ENCODE results near the gene B4GALT2. TPM values are rescaled to one million over a fixed set of nuclear protein-coding genes. Genes with fewer than 3 reads are reported as not detected.

The B4GALT2 gene
- total and polyA plus RNA-seq, 9 of the 15 experiments (the other 6 are each of a cell fraction or from before 2014, with no cell fraction given): 1.3 to 86.8 (median 43.8) TPM

- no peak; the same call in 1 of the 2 replicates for TF ChIP-seq ETS1 (conservative IDR thresholded peaks at IDR 0.05; ENCODE audit: control insufficient read depth, low read depth, low read length)
- TF ChIP-seq IRF9 (tag; IDR thresholded peaks at IDR 0.05): no peak
- no peak for TF ChIP-seq ARID3A (IDR thresholded peaks at IDR 0.05; ENCODE audit: borderline replicate concordance, low read depth, low read length)
- no peak for TF ChIP-seq ZNF609 (CRISPR knock-in tag; IDR thresholded peaks at IDR 0.05; ENCODE audit: borderline replicate concordance)
- no peak for TF ChIP-seq ZNF316 (IDR thresholded peaks at IDR 0.05)
- peak; percentile 33 for TF ChIP-seq VEZF1 (CRISPR knock-in tag; IDR thresholded peaks at IDR 0.05)
- TF ChIP-seq CBFB (CRISPR knock-in tag; IDR thresholded peaks at IDR 0.05): no peak
- peak; percentile 10; the same call in 1 of the 2 replicates for TF ChIP-seq POLR2G (IDR thresholded peaks at IDR 0.05; ENCODE audit: low read depth, low read length)
- TF ChIP-seq EP400 (IDR thresholded peaks at IDR 0.05): no peak
- TF ChIP-seq PHF8 (IDR thresholded peaks at IDR 0.05; ENCODE audit: borderline replicate concordance, low read length): peak; percentile 34; the same call in 1 of the 2 replicates
- TF ChIP-seq IRF2 (CRISPR knock-in tag; IDR thresholded peaks at IDR 0.05): no peak
- TF ChIP-seq THAP7 (CRISPR knock-in tag; IDR thresholded peaks at IDR 0.05): no peak
- no peak for TF ChIP-seq CBX5 (IDR thresholded peaks at IDR 0.05; ENCODE audit: borderline replicate concordance, low read depth)
- TF ChIP-seq RAD51 (IDR thresholded peaks at IDR 0.05; ENCODE audit: borderline replicate concordance, low read depth): no peak
- no peak for TF ChIP-seq TRIM28 (IDR thresholded peaks at IDR 0.05)
Observed at GRCh38 chr1:43979261-43979527, 184 bp downstream of the B4GALT2 start (continued).

Data from K562 (cell line).